GM10266 (cell line): ENCODE data around the gene LAMA2.

Experiments
- DNase-seq: peaks from one replicate; pipeline ENCODE4 v3.0.0; 2012; ENCODE audit errors: extremely low spot score
- TF ChIP-seq, protein P1 (sequence below): IDR thresholded peaks from 2 replicates; pipeline ENCODE4 v1.5.1; 2012; ENCODE audit warnings: mild to moderate bottlenecking, low read depth; ENCODE audit not compliant: control insufficient read depth, insufficient read depth; ENCODE audit errors: missing control alignments

LAMA2 gene

DNA sequence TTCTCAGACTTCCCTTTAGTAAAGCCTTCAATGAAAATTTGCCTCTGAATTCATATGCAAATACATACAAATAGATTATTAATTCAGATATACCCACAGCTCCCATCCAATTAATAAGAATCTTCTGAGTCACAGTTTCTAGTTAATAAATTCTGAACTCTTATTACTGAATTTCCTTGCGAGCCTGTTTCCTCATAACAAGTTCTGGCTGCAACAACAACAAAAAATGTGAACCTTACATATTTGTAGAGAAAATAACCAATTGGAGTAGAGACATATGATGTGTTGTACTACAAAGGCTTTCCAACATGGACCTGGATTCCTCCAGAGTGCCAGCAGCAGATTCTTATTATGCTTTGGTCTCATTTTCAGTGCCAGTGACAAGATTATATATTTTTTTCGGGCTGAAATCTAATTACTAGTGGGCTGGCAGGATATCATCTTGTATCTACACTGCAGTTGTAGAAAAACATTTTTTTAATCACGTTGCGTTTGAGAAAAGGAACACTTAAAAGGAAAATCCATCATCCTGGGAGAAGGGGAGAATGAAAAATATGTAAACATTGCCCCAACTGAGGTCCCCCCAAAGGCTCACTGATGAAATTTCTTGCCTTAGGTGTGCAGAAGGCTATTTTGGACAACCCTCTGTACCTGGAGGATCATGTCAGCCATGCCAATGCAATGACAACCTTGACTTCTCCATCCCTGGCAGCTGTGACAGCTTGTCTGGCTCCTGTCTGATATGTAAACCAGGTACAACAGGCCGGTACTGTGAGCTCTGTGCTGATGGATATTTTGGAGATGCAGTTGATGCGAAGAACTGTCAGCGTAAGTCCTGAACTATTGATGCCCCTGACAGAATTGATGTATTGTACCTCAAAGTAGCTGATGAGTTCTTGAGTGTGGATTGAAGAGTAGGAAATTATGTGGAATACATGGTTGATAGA is 404.6 kb downstream of the LAMA2 start:
- DNase-seq: no peak
- TF ChIP-seq, protein P1, sequence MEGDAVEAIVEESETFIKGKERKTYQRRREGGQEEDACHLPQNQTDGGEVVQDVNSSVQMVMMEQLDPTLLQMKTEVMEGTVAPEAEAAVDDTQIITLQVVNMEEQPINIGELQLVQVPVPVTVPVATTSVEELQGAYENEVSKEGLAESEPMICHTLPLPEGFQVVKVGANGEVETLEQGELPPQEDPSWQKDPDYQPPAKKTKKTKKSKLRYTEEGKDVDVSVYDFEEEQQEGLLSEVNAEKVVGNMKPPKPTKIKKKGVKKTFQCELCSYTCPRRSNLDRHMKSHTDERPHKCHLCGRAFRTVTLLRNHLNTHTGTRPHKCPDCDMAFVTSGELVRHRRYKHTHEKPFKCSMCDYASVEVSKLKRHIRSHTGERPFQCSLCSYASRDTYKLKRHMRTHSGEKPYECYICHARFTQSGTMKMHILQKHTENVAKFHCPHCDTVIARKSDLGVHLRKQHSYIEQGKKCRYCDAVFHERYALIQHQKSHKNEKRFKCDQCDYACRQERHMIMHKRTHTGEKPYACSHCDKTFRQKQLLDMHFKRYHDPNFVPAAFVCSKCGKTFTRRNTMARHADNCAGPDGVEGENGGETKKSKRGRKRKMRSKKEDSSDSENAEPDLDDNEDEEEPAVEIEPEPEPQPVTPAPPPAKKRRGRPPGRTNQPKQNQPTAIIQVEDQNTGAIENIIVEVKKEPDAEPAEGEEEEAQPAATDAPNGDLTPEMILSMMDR: no peak

DNA sequence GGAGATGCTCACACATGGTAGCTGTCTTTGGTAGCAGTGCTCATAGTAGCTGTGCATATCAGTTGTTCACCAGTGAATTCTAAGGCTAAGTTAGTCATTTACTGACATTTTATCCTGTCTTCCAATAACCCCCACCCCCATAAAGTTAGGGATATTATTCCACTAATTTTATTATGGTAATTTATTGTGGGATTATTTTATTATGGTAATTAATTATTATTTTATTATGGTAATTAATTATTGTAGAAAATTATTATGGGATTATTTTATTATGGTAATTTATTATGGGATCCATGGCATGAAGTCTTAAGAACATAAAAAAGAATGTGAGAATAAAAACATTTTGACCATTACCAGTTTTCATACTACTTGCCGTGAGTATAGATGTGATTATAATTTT is 406.5 kb downstream of the LAMA2 start:
- DNase-seq: no peak
- TF ChIP-seq, protein P1: no peak

DNA sequence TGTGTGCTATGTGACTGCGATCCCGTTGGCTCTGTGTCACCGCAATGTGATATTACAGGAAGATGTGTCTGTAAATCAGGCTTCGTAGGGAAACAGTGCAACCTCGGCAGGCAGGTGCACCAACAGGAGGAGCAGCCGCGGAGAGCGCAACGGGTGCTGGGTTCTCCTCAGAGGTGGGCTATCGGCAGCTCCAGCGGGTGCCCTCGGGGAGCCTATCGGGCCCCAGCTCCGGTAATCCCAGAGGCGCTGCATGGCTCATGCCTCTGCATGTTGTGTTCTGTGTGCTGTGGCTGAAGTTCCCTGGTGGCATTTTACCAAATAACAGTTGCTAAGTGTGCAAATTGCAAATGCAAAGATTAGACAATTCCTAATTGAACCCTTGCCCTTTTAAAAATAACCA is 409.9 kb downstream of the LAMA2 start:
- TF ChIP-seq, protein P1: no peak
- DNase-seq: no peak

DNA sequence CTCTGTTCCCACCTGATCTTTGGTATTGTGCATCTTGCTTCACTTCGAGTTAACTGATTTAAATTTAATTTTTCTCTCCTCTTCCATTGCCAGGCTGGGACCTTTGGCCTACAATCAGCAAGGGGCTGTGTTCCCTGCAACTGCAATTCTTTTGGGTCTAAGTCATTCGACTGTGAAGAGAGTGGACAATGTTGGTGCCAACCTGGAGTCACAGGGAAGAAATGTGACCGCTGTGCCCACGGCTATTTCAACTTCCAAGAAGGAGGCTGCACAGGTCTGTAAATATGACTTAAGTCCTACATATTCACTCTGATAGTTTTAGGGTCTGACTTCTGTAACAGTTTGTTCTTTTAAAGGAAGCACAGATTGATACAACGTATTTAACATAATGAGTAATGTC is 414.7 kb downstream of the LAMA2 start:
- DNase-seq: no peak
- TF ChIP-seq, protein P1: no peak

DNA sequence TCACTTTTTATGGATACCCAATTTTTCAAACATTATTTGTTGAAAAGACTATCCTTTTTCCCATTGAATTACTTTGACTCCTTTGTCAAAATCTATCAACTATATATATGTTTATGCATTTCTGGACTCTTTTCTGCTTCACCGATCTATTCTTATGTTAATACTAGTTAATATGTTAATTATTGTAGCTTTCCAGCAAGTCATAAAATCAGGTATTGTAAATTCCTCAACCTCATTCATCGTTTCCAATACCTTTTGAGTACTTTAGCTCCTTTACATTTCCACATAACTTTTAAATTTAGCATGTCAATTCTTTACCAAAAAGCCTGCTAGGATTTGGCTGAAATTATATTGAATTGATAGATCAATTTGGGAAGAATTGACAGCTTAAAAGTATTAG is 419.7 kb downstream of the LAMA2 start:
- no peak for DNase-seq
- TF ChIP-seq, protein P1: no peak

DNA sequence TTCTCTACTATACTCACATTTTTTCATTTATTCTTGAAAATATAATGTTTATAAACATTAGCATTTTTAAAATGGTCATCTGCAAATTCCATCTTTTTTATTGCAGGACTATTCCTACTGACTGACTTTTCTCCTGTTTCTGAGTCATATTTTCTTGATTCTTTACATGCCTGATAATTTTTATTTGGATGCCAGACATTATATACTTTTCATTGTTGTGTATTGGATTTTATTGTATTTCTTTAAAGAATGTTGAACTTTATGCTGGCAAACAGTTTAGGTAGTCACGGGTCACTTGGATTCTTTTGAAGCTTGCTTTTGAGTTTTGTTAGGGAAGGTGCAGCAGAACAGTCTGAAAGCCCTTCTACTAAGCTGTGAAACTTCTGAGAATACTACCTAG is 423.9 kb downstream of the LAMA2 start:
- DNase-seq: no peak
- TF ChIP-seq, protein P1: no peak

DNA sequence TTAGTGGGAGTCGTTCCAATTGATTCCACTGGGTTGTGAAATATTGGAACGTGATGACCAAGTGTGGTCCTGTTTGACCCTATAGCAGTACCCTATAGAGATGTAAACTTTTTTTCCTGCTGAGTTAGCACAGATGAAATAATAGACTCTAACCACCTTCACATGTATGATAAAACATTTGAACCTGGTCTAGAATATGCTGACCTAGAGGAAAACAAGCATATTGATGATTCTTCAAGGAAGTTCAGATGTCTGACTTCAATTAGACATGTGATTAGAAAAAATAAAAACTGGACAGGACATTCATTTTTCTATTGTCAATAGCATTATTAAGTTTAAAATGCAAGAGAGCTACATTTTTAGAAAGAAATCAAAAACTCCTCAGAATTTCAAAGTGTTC is 424.9 kb downstream of the LAMA2 start:
- TF ChIP-seq, protein P1: no peak
- DNase-seq: no peak
